Endodermal cell (in vitro differentiated cells): ENCODE measurements around the gene ATXN1. TPM values are rescaled to one million over a fixed set of nuclear protein-coding genes. Genes with fewer than 3 reads are reported as not detected.

Experiments
- DNase-seq: peaks from one replicate; pipeline ENCODE4 v3.0.0-alpha.2; 2017
- H3K27ac ChIP-seq: 2 replicates; pipeline ENCODE4 v1.5.1; 2013; ENCODE audit warnings: mild to moderate bottlenecking, low read depth, low read length, moderate library complexity
- H3K27me3 ChIP-seq: 2 replicates; pipeline ENCODE4 v1.6.1; 2013; ENCODE audit warnings: mild to moderate bottlenecking, low read length, moderate library complexity; ENCODE audit not compliant: insufficient read depth, control insufficient read depth, poor library complexity, severe bottlenecking
- H3K36me3 ChIP-seq: 2 replicates; pipeline ENCODE4 v1.7.0; 2013; ENCODE audit warnings: mild to moderate bottlenecking, low read length, moderate library complexity; ENCODE audit not compliant: control insufficient read depth, insufficient read depth
- H3K4me1 ChIP-seq: one replicate; pipeline ENCODE4 v1.7.0; 2013; ENCODE audit warnings: low read length; ENCODE audit not compliant: control insufficient read depth, insufficient read depth
- H3K4me3 ChIP-seq: 2 replicates; pipeline ENCODE4 v1.5.1; 2013; ENCODE audit warnings: mild to moderate bottlenecking, low read length, moderate library complexity
- H3K9ac ChIP-seq: 2 replicates; pipeline ENCODE4 v1.6.1; 2013; ENCODE audit warnings: mild to moderate bottlenecking, low read length, moderate library complexity; ENCODE audit not compliant: poor library complexity, severe bottlenecking; ENCODE audit errors: extremely low read depth
- H3K9me3 ChIP-seq: 2 replicates; pipeline ENCODE4 v1.6.1; 2013; ENCODE audit warnings: mild to moderate bottlenecking, low read length, moderate library complexity; ENCODE audit not compliant: control insufficient read depth
- H3K27ac Mint-ChIP-seq: 2 replicates; pipeline ENCODE4 v1.8.0; 2020; ENCODE audit warnings: mixed read lengths
- H3K27me3 Mint-ChIP-seq: 2 replicates; pipeline ENCODE4 v1.8.0; 2021; ENCODE audit warnings: mild to moderate bottlenecking, mixed read lengths; ENCODE audit not compliant: insufficient read depth
- H3K36me3 Mint-ChIP-seq: 2 replicates; pipeline ENCODE4 v1.8.0; 2020; ENCODE audit warnings: low read depth, mixed read lengths
- H3K4me1 Mint-ChIP-seq: 2 replicates; pipeline ENCODE4 v1.8.0; 2020; ENCODE audit warnings: mixed read lengths
- H3K4me3 Mint-ChIP-seq: 2 replicates; pipeline ENCODE4 v1.8.0; 2020; ENCODE audit warnings: mild to moderate bottlenecking, moderate library complexity, mixed read lengths
- H3K9me3 Mint-ChIP-seq: 2 replicates; pipeline ENCODE4 v1.8.0; 2020; ENCODE audit warnings: mild to moderate bottlenecking, mixed read lengths
- CTCF ChIP-seq: fragments of 200-600 bp; sonication (generic); conservative IDR thresholded peaks from 2 replicates; pipeline ENCODE4 v1.5.0; 2021; ENCODE audit warnings: antibody characterized with exemption, mild to moderate bottlenecking
- WGBS, 2 experiments: methylation state at CpG; one replicate each; pipeline versions ENCODE4 v1.1.5 to v1.1.7; 2013; ENCODE audit warnings: missing lambda C conversion rate in 2 of 2, mixed read lengths in 1 of 2; ENCODE audit not compliant: insufficient coverage in 1 of 2, insufficient read length in 1 of 2; 5-methylcytosine and 5-hydroxymethylcytosine counted together
- total RNA-seq, 2 donors: library from RNA; stranded (reverse); fragmentation: NEBNext Ultra II Directional in 1 of 2; extraction: Animal tissue kit (Norgen Biotek cat#: 25700) in 1 of 2; gene quantifications; 2 replicates in 1 of 2; 3 replicates in 1 of 2; pipeline ENCODE4 v1.2.1, GENCODE V29; 2021

Gene ATXN1
- total RNA-seq, 2 donors from 2014 or later, result 10.4 to 15.9 TPM

GRCh38 chr6:16698162-16698533, 63.1 kb downstream of the ATXN1 start:
- Mint-ChIP-seq H3K27ac (no peak overlapping the region), H3K36me3 (peaks cover 2% of the 10 kb centered on the region), H3K9me3 (peaks cover 6% of the 10 kb centered on the region), H3K4me1 (peaks cover 35% of the 10 kb centered on the region), H3K27me3 (no peaks in the 10 kb centered on the region), H3K4me3 (no peak overlapping the region)
- Histone ChIP-seq H3K4me3 (no peak overlapping the region), H3K9ac (no peak overlapping the region), H3K4me1 (peaks cover 5% of the 10 kb centered on the region), H3K36me3 (no peaks in the 10 kb centered on the region), H3K27me3 (no peaks in the 10 kb centered on the region), H3K9me3 (no peaks in the 10 kb centered on the region), H3K27ac (no peak overlapping the region)
- TF ChIP-seq CTCF, result no peak
- no peak for DNase-seq
- 87% methylated on average over 1 of the region's 1 CpG; no CpG with 5 or more reads in 1 of the 2 experiments for WGBS, 2 experiments

GRCh38 chr6:16697437-16698161, 63.7 kb downstream of the ATXN1 start:
- Histone ChIP-seq H3K4me3 (no peak overlapping the region), H3K27me3 (no peaks in the 10 kb centered on the region), H3K4me1 (peaks cover 5% of the 10 kb centered on the region), H3K27ac (no peak overlapping the region), H3K36me3 (no peaks in the 10 kb centered on the region), H3K9me3 (no peaks in the 10 kb centered on the region), H3K9ac (no peak overlapping the region)
- Mint-ChIP-seq H3K9me3 (peaks cover 6% of the 10 kb centered on the region), H3K27ac (no peak overlapping the region), H3K27me3 (no peaks in the 10 kb centered on the region), H3K36me3 (peaks cover 2% of the 10 kb centered on the region), H3K4me1 (peaks cover 35% of the 10 kb centered on the region), H3K4me3 (no peak overlapping the region)
- TF ChIP-seq CTCF, result no peak
- WGBS, 2 experiments, result 69 to 82% methylated on average over 3 to 7 of the region's 7 CpGs
- DNase-seq, result no peak

GRCh38 chr6:16696496-16696895, 64.8 kb downstream of the ATXN1 start:
- no peaks in the 10 kb centered on the region for H3K27me3 ChIP-seq
- Mint-ChIP-seq H3K27ac (no peak overlapping the region), H3K4me1 (peaks cover 35% of the 10 kb centered on the region), H3K9me3 (peaks cover 4% of the 10 kb centered on the region), H3K36me3 (peaks cover 2% of the 10 kb centered on the region), H3K4me3 (no peak overlapping the region), H3K27me3 (no peaks in the 10 kb centered on the region)
- no peak overlapping the region for H3K9ac ChIP-seq
- H3K9me3 ChIP-seq, result no peaks in the 10 kb centered on the region
- H3K4me1 ChIP-seq, result peaks cover 5% of the 10 kb centered on the region
- H3K27ac ChIP-seq, result no peak overlapping the region
- H3K4me3 ChIP-seq, result no peak overlapping the region
- no peaks in the 10 kb centered on the region for H3K36me3 ChIP-seq
- 89 to 100% methylated on average over 1 to 2 of the region's 2 CpGs for WGBS, 2 experiments
- TF ChIP-seq CTCF, result no peak
- DNase-seq, result no peak
